ENCODE data around the gene PRDM16. TPM values are rescaled to one million over a fixed set of nuclear protein-coding genes. Genes with fewer than 3 reads are reported as not detected.
A peak's percentile ranks its signal among the peaks of the same experiment; 100 is the strongest.

Gene PRDM16
- total RNA-seq, 1 experiment from 2014 or later: 0.17 TPM

- peaks cover 1% of the 10 kb centered on the region for H3K27me3 Mint-ChIP-seq (ENCODE audit: low read depth)
Observed at GRCh38 chr1:3264456-3264855, 195.5 kb downstream of the PRDM16 start.

More at GRCh38 chr1:3264456-3264855, 195.5 kb downstream of the PRDM16 start:
- Histone ChIP-seq H3K4ac (ENCODE audit: low read depth, low read length) (no peak overlapping the region), H4K20me1 (ENCODE audit: control insufficient read depth, insufficient read depth, insufficient read length) (no peaks in the 10 kb centered on the region), H3K23me2 (ENCODE audit: insufficient read length, low read depth, low read length, poor library complexity, severe bottlenecking) (no peaks in the 10 kb centered on the region), H3T11ph (ENCODE audit: low read length) (no peak overlapping the region), H3K9ac (ENCODE audit: extremely low read depth, insufficient read length, low read length) (no peak overlapping the region), H3K9me3 (ENCODE audit: control insufficient read depth, low read depth, low read length) (no peaks in the 10 kb centered on the region), H3K14ac (ENCODE audit: insufficient read depth, low read length) (no peak overlapping the region), H2BK12ac (ENCODE audit: insufficient read length, low read depth, low read length) (no peak overlapping the region), H2BK5ac (ENCODE audit: insufficient read length, low read length) (no peak overlapping the region), H3K27me3 (ENCODE audit: insufficient read depth, low read length) (no peaks in the 10 kb centered on the region), H3K4me2 (ENCODE audit: insufficient read depth, insufficient read length, low read length) (no peak overlapping the region), H4K91ac (ENCODE audit: insufficient read length, low read depth, low read length) (no peak overlapping the region), H2BK20ac (ENCODE audit: low read depth, low read length, poor library complexity, severe bottlenecking) (no peak overlapping the region), H3K56ac (ENCODE audit: insufficient read length, low read depth, low read length) (no peak overlapping the region), H3K18ac (ENCODE audit: insufficient read length, low read depth, low read length) (no peak overlapping the region), H3K27ac (ENCODE audit: insufficient read length, low read depth, low read length) (no peak overlapping the region), H4K8ac (replicated peaks; ENCODE audit: insufficient read length, low read depth, low read length) (no peak overlapping the region), H2AK5ac (ENCODE audit: insufficient read length, low read length) (no peak overlapping the region), H2AFZ (ENCODE audit: low read length) (no peak overlapping the region), H2BK120ac (ENCODE audit: low read depth, low read length, poor library complexity, severe bottlenecking) (no peak overlapping the region), H3K79me2 (ENCODE audit: insufficient read depth, low read length) (no peaks in the 10 kb centered on the region), H3K79me1 (ENCODE audit: insufficient read depth, low read depth, low read length, poor library complexity, severe bottlenecking) (no peaks in the 10 kb centered on the region), H3K23ac (ENCODE audit: insufficient read length, low read depth, low read length) (no peak overlapping the region), H4K5ac (ENCODE audit: insufficient read length, low read depth, low read length) (no peak overlapping the region), H2BK15ac (ENCODE audit: low read depth, low read length) (no peak overlapping the region), H3K4me1 (ENCODE audit: insufficient read depth, low read length) (no peaks in the 10 kb centered on the region)
- peaks cover 4 to 9% of the 10 kb centered on the region in 2 experiments; a peak in 2 of 5 replicates for H3K9me3 Mint-ChIP-seq
- H3K36me3 Mint-ChIP-seq (ENCODE audit: insufficient read depth in 1 of 3, low read depth in 3 of 3): peaks cover 2 to 4% (median 2%) of the 10 kb centered on the region in 3 experiments; a peak in 5 of 7 replicates
- H3K4me3 Mint-ChIP-seq: no peak overlapping the region
- WGBS (ENCODE audit: extremely low coverage, insufficient read length, low lambda C conversion rate): no CpG with 5 or more reads among the region's 10 CpGs
- H3K27ac Mint-ChIP-seq: peak overlapping the region in 1 of 3 experiments; percentile 79; a peak in 1 of 7 replicates
- H3K4me1 Mint-ChIP-seq: peaks cover 8 to 16% of the 10 kb centered on the region in 2 experiments
- no peak for DNase-seq
- TF ChIP-seq CTCF (conservative IDR thresholded peaks at IDR 0.05): no peak

Measured in H9 (cell line).